Sigmoid colon (tissue), 7 donors: Measurements from ENCODE around the gene CEBPB. TPM values are rescaled to one million over a fixed set of nuclear protein-coding genes. Genes with fewer than 3 reads are reported as not detected.

Source experiments
- DNase-seq: peaks from one replicate; pipeline ENCODE4 v3.0.0-alpha.2; 2019
- H3K27ac ChIP-seq, 4 donors: fragments of 200-600 bp; sonication (generic); one replicate each; pipeline ENCODE4 v1.5.1; 2016 to 2019; ENCODE audit warnings: mild to moderate bottlenecking in 1 of 4
- H3K27me3 ChIP-seq, 3 donors: fragments of 200-600 bp; sonication (generic); one replicate each; pipeline ENCODE4 v1.5.1; 2019; ENCODE audit warnings: mild to moderate bottlenecking in 1 of 3
- H3K36me3 ChIP-seq, 4 donors: fragments of 200-600 bp; sonication (generic); one replicate each; pipeline ENCODE4 v1.5.1; 2016 to 2019
- H3K4me1 ChIP-seq, 4 donors: fragments of 200-600 bp; sonication (generic); one replicate each; pipeline ENCODE4 v1.5.1; 2017 to 2019
- H3K4me3 ChIP-seq, 4 donors: fragments of 200-600 bp; sonication (generic); one replicate each; pipeline ENCODE4 v1.5.1; 2017 to 2019; ENCODE audit warnings: mild to moderate bottlenecking in 2 of 4, moderate library complexity in 1 of 4
- H3K9me3 ChIP-seq, 4 donors: fragments of 200-600 bp in 3 of 4; sonication (generic) in 3 of 4; one replicate each; pipeline versions ENCODE4 v1.5.1 to v1.6.1; 2013 to 2019
- EP300 ChIP-seq, 4 donors: sonication (generic); formaldehyde crosslinking; IDR thresholded peaks; one replicate each; pipeline ENCODE4 v1.6.1; 2017; ENCODE audit warnings: antibody characterized with exemption in 4 of 4
- POLR2A ChIP-seq, 2 donors: fragments of 450-650 bp; IDR thresholded peaks; one replicate each; pipeline ENCODE4 v1.6.1; 2016; ENCODE audit warnings: antibody characterized with exemption in 2 of 2, mild to moderate bottlenecking in 2 of 2, moderate library complexity in 2 of 2
- POLR2AphosphoS5 ChIP-seq, 4 donors: sonication (generic); formaldehyde crosslinking; IDR thresholded peaks; one replicate each; pipeline ENCODE4 v1.6.1; 2017; ENCODE audit warnings: antibody characterized with exemption in 4 of 4
- WGBS, 2 donors: extraction: QIAGEN DNeasy Blood & Tissue Kit; methylation state at CpG; one replicate each; pipeline ENCODE4 v1.1.7; 2013; 5-methylcytosine and 5-hydroxymethylcytosine counted together
- intact Hi-C: fragments of 100-400 bp; cut with DNase I; formaldehyde crosslinking; loops from one replicate; pipeline ENCODE4 v1.15.1; 2023
- polyA plus RNA-seq, 3 donors: library from polyadenylated mRNA; stranded (reverse); fragments of 200-250 nt; gene quantifications; one replicate each; pipeline ENCODE4 v1.2.3, GENCODE V29; 2013
- total RNA-seq, 4 donors: library from RNA; depleted of rRNA; stranded (reverse); fragments of >200 nt; gene quantifications; one replicate each; pipeline ENCODE4 v1.1.0, GENCODE V29; 2016
- TF ChIP-seq, protein P1 (sequence below), 4 experiments: fragments of 450-650 bp in 3 of 4; fragments of 200-600 bp in 1 of 4; IDR thresholded peaks; one replicate each; pipeline ENCODE4 v1.5.1; 2016 to 2019; ENCODE audit warnings: antibody characterized with exemption in 4 of 4, mild to moderate bottlenecking in 3 of 4, moderate library complexity in 2 of 4
- donor health status: healthy with polysubstance abuse.
- donor health status: Bipolar disorder and iron deficiency.
- donor health status: healthy.

Gene CEBPB
- total and polyA plus RNA-seq, 7 donors, result 6.9 to 173 (median 53.2) TPM

DNA sequence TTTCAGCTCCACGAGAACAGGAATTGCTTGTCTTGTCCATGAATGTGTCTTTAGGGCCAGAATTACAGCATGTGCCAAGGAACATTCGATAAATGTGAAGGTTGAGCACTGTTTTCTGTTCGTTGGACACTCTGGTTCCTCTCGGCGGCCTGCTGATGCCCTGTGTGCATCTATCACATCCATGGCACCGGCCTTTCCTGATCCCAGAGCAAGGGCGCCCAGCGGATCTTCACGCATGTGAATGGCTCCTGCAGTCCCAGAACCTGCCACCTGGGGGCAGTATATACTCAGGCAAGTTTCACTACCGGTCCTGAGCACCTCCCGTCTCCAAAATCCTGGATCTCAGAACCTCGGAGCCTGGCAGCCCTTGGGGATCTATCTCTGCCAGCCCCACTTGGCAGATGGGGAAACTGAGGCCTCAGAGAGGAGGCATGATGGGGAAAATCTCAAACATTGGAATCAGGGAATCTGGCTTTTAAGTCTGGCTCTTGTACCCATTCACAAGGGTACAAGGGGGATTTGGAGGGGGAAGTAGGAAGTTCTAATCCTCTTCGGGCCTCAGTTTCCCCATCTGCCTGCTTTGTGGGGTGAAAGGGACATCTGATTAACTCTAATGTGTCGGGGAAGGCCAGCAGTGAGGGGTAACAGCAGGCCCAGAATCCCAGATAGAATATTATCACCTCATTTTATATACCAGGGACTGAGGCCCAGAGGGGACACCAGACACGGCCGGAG is 4.3 kb upstream of the CEBPB start:
- intact Hi-C loops, result loop anchor here (1.0 to 5.0 kb wide), 3 partner anchors 278 to 556 kb away; no protein-coding TSS in a partner anchor
- no peak overlapping the region for H3K4me3 ChIP-seq
- peak; percentile 97 for DNase-seq
- peaks cover 0 to 22% (median 12%) of the 10 kb centered on the region in 4 donors for H3K4me1 ChIP-seq
- no peaks in the 10 kb centered on the region for H3K36me3 ChIP-seq
- TF ChIP-seq, protein P1, sequence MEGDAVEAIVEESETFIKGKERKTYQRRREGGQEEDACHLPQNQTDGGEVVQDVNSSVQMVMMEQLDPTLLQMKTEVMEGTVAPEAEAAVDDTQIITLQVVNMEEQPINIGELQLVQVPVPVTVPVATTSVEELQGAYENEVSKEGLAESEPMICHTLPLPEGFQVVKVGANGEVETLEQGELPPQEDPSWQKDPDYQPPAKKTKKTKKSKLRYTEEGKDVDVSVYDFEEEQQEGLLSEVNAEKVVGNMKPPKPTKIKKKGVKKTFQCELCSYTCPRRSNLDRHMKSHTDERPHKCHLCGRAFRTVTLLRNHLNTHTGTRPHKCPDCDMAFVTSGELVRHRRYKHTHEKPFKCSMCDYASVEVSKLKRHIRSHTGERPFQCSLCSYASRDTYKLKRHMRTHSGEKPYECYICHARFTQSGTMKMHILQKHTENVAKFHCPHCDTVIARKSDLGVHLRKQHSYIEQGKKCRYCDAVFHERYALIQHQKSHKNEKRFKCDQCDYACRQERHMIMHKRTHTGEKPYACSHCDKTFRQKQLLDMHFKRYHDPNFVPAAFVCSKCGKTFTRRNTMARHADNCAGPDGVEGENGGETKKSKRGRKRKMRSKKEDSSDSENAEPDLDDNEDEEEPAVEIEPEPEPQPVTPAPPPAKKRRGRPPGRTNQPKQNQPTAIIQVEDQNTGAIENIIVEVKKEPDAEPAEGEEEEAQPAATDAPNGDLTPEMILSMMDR (IDR thresholded peaks at IDR 0.05), result peak; percentile 95 to 99 (median 98)
- TF ChIP-seq EP300 (IDR thresholded peaks at IDR 0.05) (no peak), POLR2AphosphoS5 (IDR thresholded peaks at IDR 0.05) (peak in 2 of 4 donors; percentile 10 to 23), POLR2A (IDR thresholded peaks at IDR 0.05) (no peak)
- H3K9me3 ChIP-seq, result no peaks in the 10 kb centered on the region
- 11 to 19% methylated on average over 16 of the region's 16 CpGs for WGBS, 2 donors
- H3K27me3 ChIP-seq, result no peaks in the 10 kb centered on the region
- H3K27ac ChIP-seq, result peak overlapping the region; percentile 33 to 99 (median 80)

DNA sequence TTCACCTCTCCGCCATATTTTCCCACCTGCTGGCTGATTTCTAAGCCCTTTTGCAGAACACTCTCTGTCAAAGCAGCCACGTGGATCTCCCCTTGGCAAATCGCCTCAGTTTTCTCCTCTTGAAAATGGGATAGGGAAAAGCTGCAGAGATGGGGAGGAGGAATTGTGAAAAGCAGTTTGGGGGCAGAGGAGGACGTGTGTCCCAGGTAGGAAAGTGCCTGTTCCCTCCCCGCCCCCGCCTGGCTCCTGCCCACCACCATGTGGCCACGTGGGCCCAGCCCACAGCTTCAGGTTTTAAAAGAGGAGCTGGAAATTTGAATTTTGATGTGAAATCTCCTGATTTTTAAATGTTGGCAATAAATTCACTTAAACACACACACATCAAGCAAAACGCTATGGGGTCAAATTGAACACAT is 3.6 kb upstream of the CEBPB start:
- TF ChIP-seq, protein P1 (IDR thresholded peaks at IDR 0.05), result no peak
- TF ChIP-seq EP300 (IDR thresholded peaks at IDR 0.05) (no peak), POLR2AphosphoS5 (IDR thresholded peaks at IDR 0.05) (no peak), POLR2A (IDR thresholded peaks at IDR 0.05) (no peak)
- Histone ChIP-seq H3K4me1 (peaks cover 0 to 22% (median 12%) of the 10 kb centered on the region in 4 donors), H3K4me3 (no peak overlapping the region), H3K9me3 (no peaks in the 10 kb centered on the region), H3K36me3 (no peaks in the 10 kb centered on the region), H3K27ac (peak overlapping the region; percentile 33 to 99 (median 80)), H3K27me3 (no peaks in the 10 kb centered on the region)
- intact Hi-C loops, result loop anchor here (1.0 to 5.0 kb wide), 3 partner anchors 277 to 555 kb away; no protein-coding TSS in a partner anchor
- 57 to 69% methylated on average over 8 of the region's 8 CpGs for WGBS, 2 donors
- peak; percentile 78 for DNase-seq

DNA sequence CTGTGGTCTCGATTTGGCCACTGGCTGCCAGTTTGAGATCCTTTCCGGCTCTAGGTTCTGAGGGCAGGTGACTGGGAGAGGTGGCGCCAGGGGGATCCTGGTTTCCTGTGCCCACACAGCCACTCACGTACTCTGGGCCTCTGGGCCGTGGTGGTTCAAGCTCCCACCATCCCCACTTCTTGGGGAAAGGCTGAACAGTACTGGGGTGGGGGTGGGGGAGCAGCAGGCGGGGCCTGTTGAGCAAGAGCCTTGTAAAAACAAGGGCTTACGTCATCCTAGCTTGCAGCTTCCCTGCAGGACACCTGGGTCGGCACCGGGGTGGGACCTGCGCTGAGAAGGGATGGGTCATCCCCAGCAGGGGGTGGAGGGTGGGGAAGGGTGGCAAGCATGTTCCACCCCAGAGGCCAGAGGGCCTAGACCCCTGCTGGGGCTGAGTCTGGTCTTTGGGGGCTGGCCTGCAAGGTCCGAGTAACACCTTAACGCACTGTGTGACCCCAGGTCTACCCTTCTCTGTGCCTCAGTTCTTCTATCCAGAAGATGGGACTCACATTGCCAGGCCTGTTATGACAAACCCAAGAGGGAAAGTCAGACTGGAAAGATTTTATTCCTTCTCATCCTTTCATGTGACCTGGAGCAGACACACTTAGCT is 3.1 kb upstream of the CEBPB start:
- Histone ChIP-seq H3K27ac (peak overlapping the region; percentile 33 to 99 (median 80)), H3K9me3 (no peaks in the 10 kb centered on the region), H3K27me3 (no peaks in the 10 kb centered on the region), H3K4me1 (peaks cover 0 to 22% (median 12%) of the 10 kb centered on the region in 4 donors), H3K4me3 (no peak overlapping the region), H3K36me3 (no peaks in the 10 kb centered on the region)
- peak; percentile 88 for DNase-seq
- intact Hi-C loops, result loop anchor here (2.0 to 5.0 kb wide), 2 partner anchors 393 to 555 kb away; no protein-coding TSS in a partner anchor
- no peak for TF ChIP-seq POLR2A (IDR thresholded peaks at IDR 0.05)
- TF ChIP-seq, protein P1 (IDR thresholded peaks at IDR 0.05), result no peak
- TF ChIP-seq EP300 (IDR thresholded peaks at IDR 0.05), result no peak
- TF ChIP-seq POLR2AphosphoS5 (IDR thresholded peaks at IDR 0.05), result peak in 1 of 4 donors; percentile 28
- WGBS, 2 donors, result 41 to 68% methylated on average over 12 of the region's 12 CpGs

DNA sequence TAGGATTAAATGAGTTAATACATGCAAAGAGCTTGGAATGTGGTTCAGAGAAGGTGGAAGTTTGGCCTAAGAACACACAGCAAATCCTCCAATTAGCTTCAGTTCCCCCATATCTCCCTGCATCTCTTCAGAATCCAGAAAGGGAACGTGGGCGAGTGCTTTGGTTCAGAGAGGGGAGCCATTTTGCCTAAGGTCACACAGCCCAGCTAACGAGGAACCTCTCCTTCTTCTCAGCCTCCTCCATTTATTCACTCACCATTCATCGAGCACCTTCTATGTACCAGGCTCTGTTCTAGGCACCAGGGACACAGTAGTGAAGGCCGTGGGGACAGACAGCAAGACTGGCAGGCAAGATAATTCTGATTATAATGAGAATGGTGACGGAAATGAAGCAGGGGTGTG is 2.3 kb upstream of the CEBPB start:
- peaks cover 0 to 24% (median 17%) of the 10 kb centered on the region in 4 donors for H3K4me1 ChIP-seq
- intact Hi-C loops, result loop anchor here (5.0 kb wide), 1 partner anchor 554 kb away; no protein-coding TSS in a partner anchor
- H3K9me3 ChIP-seq, result no peaks in the 10 kb centered on the region
- peaks cover 0 to 4% (median under 1%) of the 10 kb centered on the region in 4 donors for H3K36me3 ChIP-seq
- peak overlapping the region in 3 of 4 donors; percentile 97 to 100 (median 99) for H3K27ac ChIP-seq
- 94% methylated on average over 6 of the region's 6 CpGs for WGBS, 2 donors
- DNase-seq, result no peak
- H3K4me3 ChIP-seq, result no peak overlapping the region
- TF ChIP-seq POLR2AphosphoS5 (IDR thresholded peaks at IDR 0.05) (no peak), POLR2A (IDR thresholded peaks at IDR 0.05) (no peak), EP300 (IDR thresholded peaks at IDR 0.05) (no peak)
- TF ChIP-seq, protein P1 (IDR thresholded peaks at IDR 0.05), result no peak
- H3K27me3 ChIP-seq, result no peaks in the 10 kb centered on the region
